ENCODE results near the gene SSH2.

- no peak for TF ChIP-seq POLR2A (IDR thresholded peaks at IDR 0.05)
- TF ChIP-seq CTCF (IDR thresholded peaks at IDR 0.05), result no peak
These were observed 242.4 kb downstream of the SSH2 start for GRCh38 chr17:29687596-29687995.

Data from ovary (tissue), 3 donors.